PFSK-1 (cell line): Measurements from ENCODE around the gene RHBDF1.
A peak's percentile ranks its signal among the peaks of the same experiment; 100 is the strongest.

ENCODE experiments used
- FOXP2 ChIP-seq: optimal IDR thresholded peaks from 2 replicates; pipeline ENCODE3; 2011; ENCODE audit warnings: borderline replicate concordance, control low read depth, inconsistent platforms; ENCODE audit not compliant: insufficient read depth; ENCODE audit errors: extremely low read length, extremely low read depth
- POLR2AphosphoS5 ChIP-seq: IDR thresholded peaks from 2 replicates; pipeline ENCODE4 v1.6.1; 2012; ENCODE audit warnings: low read depth, mild to moderate bottlenecking, control low read depth, low read length, moderate library complexity
- REST ChIP-seq, 2 experiments: IDR thresholded peaks; 2 replicates each; pipeline versions ENCODE4 v1.6.1 to v1.8.0; 2011 to 2012; ENCODE audit warnings: low read depth in 2 of 2, low read length in 2 of 2, control low read depth in 1 of 2, inconsistent platforms in 1 of 2, mild to moderate bottlenecking in 1 of 2, moderate library complexity in 1 of 2; ENCODE audit not compliant: insufficient read depth in 1 of 2
- SIN3A ChIP-seq: IDR thresholded peaks from 2 replicates; pipeline ENCODE4 v1.6.1; 2012; ENCODE audit warnings: mild to moderate bottlenecking, low read length, moderate library complexity, borderline replicate concordance; ENCODE audit not compliant: insufficient read depth
- TAF1 ChIP-seq: IDR thresholded peaks from 2 replicates; pipeline ENCODE4 v1.6.1; 2012; ENCODE audit warnings: low read length, control low read depth, borderline replicate concordance; ENCODE audit not compliant: insufficient read depth

RHBDF1 gene

GRCh38 chr16:75580-76501 lies 3.4 kb upstream of the RHBDF1 start:
- no peak for TF ChIP-seq SIN3A
- TF ChIP-seq TAF1: no peak
- TF ChIP-seq POLR2AphosphoS5: no peak
- no peak for TF ChIP-seq FOXP2
- no peak for TF ChIP-seq REST (IDR thresholded peaks at IDR 0.05; ENCODE audit: insufficient read depth in 1 of 2, low read depth in 2 of 2, low read length in 2 of 2)

GRCh38 chr16:74747-75334 lies 2.4 kb upstream of the RHBDF1 start:
- TF ChIP-seq FOXP2: no peak
- no peak for TF ChIP-seq SIN3A
- TF ChIP-seq TAF1: no peak
- no peak for TF ChIP-seq REST (IDR thresholded peaks at IDR 0.05; ENCODE audit: insufficient read depth in 1 of 2, low read depth in 2 of 2, low read length in 2 of 2)
- no peak for TF ChIP-seq POLR2AphosphoS5

GRCh38 chr16:74051-74746 lies 1.8 kb upstream of the RHBDF1 start:
- TF ChIP-seq POLR2AphosphoS5 (no peak), FOXP2 (no peak)

GRCh38 chr16:71540-72401 lies 660 bp downstream of the RHBDF1 start:
- TF ChIP-seq POLR2AphosphoS5: peak; percentile 39; the same call in 1 of the 2 replicates
- TF ChIP-seq FOXP2: no peak
- no peak for TF ChIP-seq SIN3A
- no peak for TF ChIP-seq REST (IDR thresholded peaks at IDR 0.05; ENCODE audit: insufficient read depth in 1 of 2, low read depth in 2 of 2, low read length in 2 of 2)
- 0 out of 2 replicates have a peak, but pooled peaks have one; percentile 50 for TF ChIP-seq TAF1

- no peak for TF ChIP-seq FOXP2
- no peak for TF ChIP-seq REST (IDR thresholded peaks at IDR 0.05; ENCODE audit: insufficient read depth in 1 of 2, low read depth in 2 of 2, low read length in 2 of 2)
- no peak for TF ChIP-seq SIN3A
- no peak for TF ChIP-seq POLR2AphosphoS5
- TF ChIP-seq TAF1: no peak
Measured at GRCh38 chr16:71210-71539, 1.3 kb downstream of the RHBDF1 start.
